ENCODE measurements around the gene FIG4.
"Not testable (repeated sequence)": the region's sequence is repeated elsewhere in the genome, so short reads cannot be mapped to it uniquely, and the experiment has no call there.

Gene FIG4

GRCh38 chr6:109861946-109862345, 170.8 kb downstream of the FIG4 start:
- no peak for DNase-seq

- DNase-seq, result no peak
Observed at GRCh38 chr6:109864050-109864449, 173.0 kb downstream of the FIG4 start.

GRCh38 chr6:109865968-109866367, 174.9 kb downstream of the FIG4 start:
- no peak for DNase-seq

- DNase-seq, result no peak
Observed at GRCh38 chr6:109867009-109867969, 176.2 kb downstream of the FIG4 start.

GRCh38 chr6:109867970-109868358, 176.9 kb downstream of the FIG4 start:
- no peak for DNase-seq

GRCh38 chr6:109869398-109870088, 178.4 kb downstream of the FIG4 start:
- DNase-seq, result not testable (repeated sequence)

GRCh38 chr6:109870089-109870410, 179.0 kb downstream of the FIG4 start:
- DNase-seq, result no peak

- DNase-seq, result no peak
Observed at GRCh38 chr6:109872549-109872948, 181.5 kb downstream of the FIG4 start.

- no peak for DNase-seq
Observed at GRCh38 chr6:109872968-109873545, 182.0 kb downstream of the FIG4 start.

GRCh38 chr6:109874086-109874485, 183.0 kb downstream of the FIG4 start:
- no peak for DNase-seq

- no peak for DNase-seq
Observed at GRCh38 chr6:109874621-109875020, 183.5 kb downstream of the FIG4 start.
